SW 1271 (cell line): ENCODE results near the gene MAP4K4.

Source experiments
- DNase-seq, 2 experiments: peaks; one replicate each; lab custom pipeline; 2025; lab: John Stamatoyannopoulos, UW

The MAP4K4 gene

GRCh38 chr2:101723371-101724124, 26.0 kb downstream of the MAP4K4 start:
- DNase-seq = no peak

GRCh38 chr2:101724125-101724474, 26.6 kb downstream of the MAP4K4 start:
- DNase-seq = no peak

GRCh38 chr2:101725038-101725437, 27.5 kb downstream of the MAP4K4 start:
- no peak for DNase-seq

- no peak for DNase-seq
These were observed 28.1 kb downstream of the MAP4K4 start for GRCh38 chr2:101725515-101726192.

GRCh38 chr2:101728865-101729264, 31.4 kb downstream of the MAP4K4 start:
- no peak for DNase-seq

GRCh38 chr2:101729521-101730190, 32.1 kb downstream of the MAP4K4 start:
- DNase-seq = no peak

- DNase-seq = no peak
These were observed 33.9 kb downstream of the MAP4K4 start for GRCh38 chr2:101731221-101732054.

GRCh38 chr2:101732199-101732598, 34.7 kb downstream of the MAP4K4 start:
- DNase-seq = no peak

GRCh38 chr2:101732773-101733256, 35.3 kb downstream of the MAP4K4 start:
- DNase-seq = no peak

- DNase-seq = no peak
These were observed 35.9 kb downstream of the MAP4K4 start for GRCh38 chr2:101733257-101733993.

- DNase-seq = no peak
These were observed 37.1 kb downstream of the MAP4K4 start for GRCh38 chr2:101734505-101735165.

- DNase-seq = no peak
These were observed 37.6 kb downstream of the MAP4K4 start for GRCh38 chr2:101735166-101735533.

GRCh38 chr2:101736233-101736632, 38.7 kb downstream of the MAP4K4 start:
- no peak for DNase-seq

GRCh38 chr2:101736861-101737291, 39.4 kb downstream of the MAP4K4 start:
- peak; percentile 31 to 41 for DNase-seq

GRCh38 chr2:101737478-101738255, 40.2 kb downstream of the MAP4K4 start:
- DNase-seq = no peak

GRCh38 chr2:101738649-101739048, 41.1 kb downstream of the MAP4K4 start:
- no peak for DNase-seq

GRCh38 chr2:101740555-101740964, 43.1 kb downstream of the MAP4K4 start:
- DNase-seq = no peak

- DNase-seq = no peak
These were observed 44.4 kb downstream of the MAP4K4 start for GRCh38 chr2:101741775-101742520.

GRCh38 chr2:101742547-101742946, 45.0 kb downstream of the MAP4K4 start:
- DNase-seq = no peak
